Mesothelial cell of epicardium (in vitro differentiated cells): ENCODE measurements around the gene AASDH. TPM values are rescaled to one million over a fixed set of nuclear protein-coding genes. Genes with fewer than 3 reads are reported as not detected.

Source experiments
- DNase-seq, 2 experiments: peaks; one replicate each; pipeline ENCODE4 v3.0.0; 2021; ENCODE audit warnings: low spot score in 2 of 2; ENCODE audit not compliant: unreplicated experiment in 2 of 2
- H3K27ac Mint-ChIP-seq: 2 replicates; pipeline ENCODE4 v1.8.0; 2021; ENCODE audit warnings: mixed read lengths
- H3K27me3 Mint-ChIP-seq: 2 replicates; pipeline ENCODE4 v1.8.0; 2021; ENCODE audit warnings: low read depth, mixed read lengths
- H3K36me3 Mint-ChIP-seq: 2 replicates; pipeline ENCODE4 v1.8.0; 2021; ENCODE audit warnings: mixed read lengths
- H3K4me1 Mint-ChIP-seq: 2 replicates; pipeline ENCODE4 v1.8.0; 2021; ENCODE audit warnings: mixed read lengths
- H3K4me3 Mint-ChIP-seq: 2 replicates; pipeline ENCODE4 v1.8.0; 2021; ENCODE audit warnings: mild to moderate bottlenecking, moderate library complexity, mixed read lengths
- H3K9me3 Mint-ChIP-seq: 2 replicates; pipeline ENCODE4 v1.8.0; 2021; ENCODE audit warnings: mixed read lengths
- CTCF ChIP-seq: fragments of 200-600 bp; sonication (generic); IDR thresholded peaks from one replicate; pipeline ENCODE4 v1.5.0; 2021; ENCODE audit warnings: antibody characterized with exemption; ENCODE audit not compliant: unreplicated experiment
- total RNA-seq: library from RNA; stranded (reverse); gene quantifications from 3 replicates; pipeline ENCODE4 v1.2.1, GENCODE V29; 2021

AASDH gene
- total RNA-seq, 1 donor from 2014 or later = 21.9 TPM

GRCh38 chr4:56388306-56388705, 1.0 kb upstream of the AASDH start:
- peak overlapping the region; percentile 99 for H3K27ac Mint-ChIP-seq
- peaks cover 27% of the 10 kb centered on the region for H3K4me1 Mint-ChIP-seq
- TF ChIP-seq CTCF = no peak
- no peak for DNase-seq
- H3K36me3 Mint-ChIP-seq = peaks cover 4% of the 10 kb centered on the region
- H3K4me3 Mint-ChIP-seq = peak overlapping the region; percentile 88
- no peaks in the 10 kb centered on the region for H3K27me3 Mint-ChIP-seq
- H3K9me3 Mint-ChIP-seq = no peaks in the 10 kb centered on the region

GRCh38 chr4:56386091-56386490, 1.2 kb downstream of the AASDH start:
- no peak for TF ChIP-seq CTCF
- DNase-seq = no peak

GRCh38 chr4:56375458-56375857, 11.8 kb downstream of the AASDH start:
- Mint-ChIP-seq H3K4me1 (peaks cover 20% of the 10 kb centered on the region), H3K27me3 (no peaks in the 10 kb centered on the region), H3K27ac (peak overlapping the region; percentile 48), H3K9me3 (no peaks in the 10 kb centered on the region), H3K4me3 (no peak overlapping the region), H3K36me3 (peaks cover 17% of the 10 kb centered on the region)
- DNase-seq = no peak
- no peak for TF ChIP-seq CTCF

More at GRCh38 chr4:56386091-56386490, 1.2 kb downstream of the AASDH start:
- Mint-ChIP-seq H3K36me3 (peaks cover 4% of the 10 kb centered on the region), H3K27me3 (no peaks in the 10 kb centered on the region), H3K27ac (peak overlapping the region; percentile 99), H3K9me3 (no peaks in the 10 kb centered on the region), H3K4me1 (peaks cover 27% of the 10 kb centered on the region), H3K4me3 (peak overlapping the region; percentile 88)

GRCh38 chr4:56374956-56375355, 12.3 kb downstream of the AASDH start:
- no peak for DNase-seq
- Mint-ChIP-seq H3K9me3 (no peaks in the 10 kb centered on the region), H3K27me3 (no peaks in the 10 kb centered on the region), H3K36me3 (peaks cover 22% of the 10 kb centered on the region), H3K27ac (peak overlapping the region; percentile 50), H3K4me3 (no peak overlapping the region), H3K4me1 (peaks cover 20% of the 10 kb centered on the region)
- no peak for TF ChIP-seq CTCF

- Mint-ChIP-seq H3K9me3 (peaks cover 4% of the 10 kb centered on the region), H3K27ac (no peak overlapping the region), H3K36me3 (peaks cover 39% of the 10 kb centered on the region), H3K4me1 (peaks cover 20% of the 10 kb centered on the region), H3K4me3 (no peak overlapping the region), H3K27me3 (no peaks in the 10 kb centered on the region)
- no peak for TF ChIP-seq CTCF
- no peak for DNase-seq
Measured at GRCh38 chr4:56372774-56373173, 14.5 kb downstream of the AASDH start.
